ENCODE data around the gene TTC34.
"Not testable (repeated sequence)": the region's sequence is repeated elsewhere in the genome, so short reads cannot be mapped to it uniquely, and the experiment has no call there.

TTC34 gene

GRCh38 chr1:2812136-2812535 is 10.6 kb upstream of the TTC34 start:
- no peak for DNase-seq

- DNase-seq = no peak
These were observed 10.0 kb upstream of the TTC34 start for GRCh38 chr1:2811533-2811918.

GRCh38 chr1:2810899-2811532 is 9.5 kb upstream of the TTC34 start:
- DNase-seq = no peak

- no peak for DNase-seq
These were observed 8.8 kb upstream of the TTC34 start for GRCh38 chr1:2810281-2810680.

- DNase-seq = no peak
These were observed 8.2 kb upstream of the TTC34 start for GRCh38 chr1:2809656-2810055.

- no peak for DNase-seq
These were observed 7.5 kb upstream of the TTC34 start for GRCh38 chr1:2808831-2809605.

GRCh38 chr1:2808386-2808705 is 6.9 kb upstream of the TTC34 start:
- no peak for DNase-seq

- no peak for DNase-seq
These were observed 6.3 kb upstream of the TTC34 start for GRCh38 chr1:2807678-2808385.

GRCh38 chr1:2807036-2807435 is 5.5 kb upstream of the TTC34 start:
- DNase-seq = no peak

GRCh38 chr1:2806591-2806990 is 5.1 kb upstream of the TTC34 start:
- DNase-seq = no peak

GRCh38 chr1:2805801-2806430 is 4.4 kb upstream of the TTC34 start:
- DNase-seq = no peak

GRCh38 chr1:2804628-2805351 is 3.3 kb upstream of the TTC34 start:
- DNase-seq = no peak

GRCh38 chr1:2803931-2804627 is 2.6 kb upstream of the TTC34 start:
- no peak for DNase-seq

- no peak for DNase-seq
These were observed 1.8 kb upstream of the TTC34 start for GRCh38 chr1:2803086-2803930.

- no peak for DNase-seq
These were observed 998 bp upstream of the TTC34 start for GRCh38 chr1:2802421-2802961.

GRCh38 chr1:2801046-2801445 is 447 bp downstream of the TTC34 start:
- no peak for DNase-seq

- DNase-seq = no peak
These were observed 838 bp downstream of the TTC34 start for GRCh38 chr1:2800664-2801045.

- no peak for DNase-seq
These were observed 1.5 kb downstream of the TTC34 start for GRCh38 chr1:2799811-2800663.

- not testable (repeated sequence) for DNase-seq
These were observed 2.5 kb downstream of the TTC34 start for GRCh38 chr1:2798958-2799357.

- no peak for DNase-seq
These were observed 3.8 kb downstream of the TTC34 start for GRCh38 chr1:2797741-2798016.
